Type B pancreatic cell (in vitro differentiated cells): ENCODE results near the gene SRD5A1. TPM values are rescaled to one million over a fixed set of nuclear protein-coding genes. Genes with fewer than 3 reads are reported as not detected.

Experiments
- DNase-seq: peaks from one replicate; pipeline ENCODE4 v3.0.0; 2021; ENCODE audit warnings: mixed read lengths; ENCODE audit not compliant: unreplicated experiment; ENCODE audit errors: extremely low spot score
- H3K27ac Mint-ChIP-seq: 2 replicates; pipeline ENCODE4 v1.8.0; 2021; ENCODE audit warnings: mild to moderate bottlenecking, mixed read lengths
- H3K27me3 Mint-ChIP-seq: 2 replicates; pipeline ENCODE4 v1.8.0; 2021; ENCODE audit warnings: mixed read lengths
- H3K36me3 Mint-ChIP-seq: 2 replicates; pipeline ENCODE4 v1.8.0; 2021; ENCODE audit warnings: mixed read lengths
- H3K4me1 Mint-ChIP-seq: one replicate; pipeline ENCODE4 v1.8.0; 2021; ENCODE audit warnings: mixed read lengths; ENCODE audit not compliant: unreplicated experiment
- H3K4me3 Mint-ChIP-seq: 2 replicates; pipeline ENCODE4 v1.8.0; 2021; ENCODE audit warnings: mild to moderate bottlenecking, mixed read lengths
- H3K9me3 Mint-ChIP-seq: 2 replicates; pipeline ENCODE4 v1.8.0; 2021; ENCODE audit warnings: mixed read lengths
- total RNA-seq: library from RNA; stranded (reverse); gene quantifications from 2 replicates; pipeline ENCODE4 v1.2.1, GENCODE V29; 2021; ENCODE audit warnings: low replicate concordance
- TF ChIP-seq, protein P1 (sequence below): fragments of 200-600 bp; sonication (generic); conservative IDR thresholded peaks from 2 replicates; pipeline ENCODE4 v1.5.0; 2021; ENCODE audit warnings: antibody characterized with exemption, mild to moderate bottlenecking

Gene SRD5A1
- total RNA-seq, 1 donor from 2014 or later = 23.1 TPM

GRCh38 chr5:6655432-6655831, 22.2 kb downstream of the SRD5A1 start:
- DNase-seq = no peak
- H3K27ac Mint-ChIP-seq = no peak overlapping the region
- TF ChIP-seq, protein P1, sequence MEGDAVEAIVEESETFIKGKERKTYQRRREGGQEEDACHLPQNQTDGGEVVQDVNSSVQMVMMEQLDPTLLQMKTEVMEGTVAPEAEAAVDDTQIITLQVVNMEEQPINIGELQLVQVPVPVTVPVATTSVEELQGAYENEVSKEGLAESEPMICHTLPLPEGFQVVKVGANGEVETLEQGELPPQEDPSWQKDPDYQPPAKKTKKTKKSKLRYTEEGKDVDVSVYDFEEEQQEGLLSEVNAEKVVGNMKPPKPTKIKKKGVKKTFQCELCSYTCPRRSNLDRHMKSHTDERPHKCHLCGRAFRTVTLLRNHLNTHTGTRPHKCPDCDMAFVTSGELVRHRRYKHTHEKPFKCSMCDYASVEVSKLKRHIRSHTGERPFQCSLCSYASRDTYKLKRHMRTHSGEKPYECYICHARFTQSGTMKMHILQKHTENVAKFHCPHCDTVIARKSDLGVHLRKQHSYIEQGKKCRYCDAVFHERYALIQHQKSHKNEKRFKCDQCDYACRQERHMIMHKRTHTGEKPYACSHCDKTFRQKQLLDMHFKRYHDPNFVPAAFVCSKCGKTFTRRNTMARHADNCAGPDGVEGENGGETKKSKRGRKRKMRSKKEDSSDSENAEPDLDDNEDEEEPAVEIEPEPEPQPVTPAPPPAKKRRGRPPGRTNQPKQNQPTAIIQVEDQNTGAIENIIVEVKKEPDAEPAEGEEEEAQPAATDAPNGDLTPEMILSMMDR = no peak
- peaks cover 39% of the 10 kb centered on the region for H3K36me3 Mint-ChIP-seq
- no peak overlapping the region for H3K4me3 Mint-ChIP-seq
- peaks cover 4% of the 10 kb centered on the region for H3K9me3 Mint-ChIP-seq
- H3K4me1 Mint-ChIP-seq = no peaks in the 10 kb centered on the region
- H3K27me3 Mint-ChIP-seq = no peaks in the 10 kb centered on the region

DNA sequence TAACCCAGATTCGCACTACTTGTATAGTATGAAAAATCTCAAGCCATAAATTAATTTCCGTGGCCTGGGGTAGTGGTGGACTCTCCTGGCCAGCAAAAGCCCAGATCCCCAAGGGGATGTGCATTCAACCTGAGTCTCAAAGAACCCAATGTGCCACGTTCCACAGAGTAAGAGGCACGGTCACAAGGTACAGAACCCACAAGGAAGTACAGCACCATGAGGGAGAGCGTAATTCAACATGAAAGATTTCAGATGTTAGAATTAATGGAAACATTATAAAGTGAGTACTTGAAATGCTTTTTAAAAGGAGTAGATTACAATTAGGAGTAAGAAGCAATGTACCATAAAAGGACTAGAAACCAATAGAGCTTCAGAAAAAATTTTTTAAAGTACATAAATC, 23.4 kb downstream of the SRD5A1 start:
- no peaks in the 10 kb centered on the region for H3K27me3 Mint-ChIP-seq
- no peak for DNase-seq
- no peak overlapping the region for H3K27ac Mint-ChIP-seq
- peaks cover 4% of the 10 kb centered on the region for H3K9me3 Mint-ChIP-seq
- TF ChIP-seq, protein P1 = no peak
- no peak overlapping the region for H3K4me3 Mint-ChIP-seq
- H3K4me1 Mint-ChIP-seq = no peaks in the 10 kb centered on the region
- H3K36me3 Mint-ChIP-seq = peaks cover 39% of the 10 kb centered on the region

DNA sequence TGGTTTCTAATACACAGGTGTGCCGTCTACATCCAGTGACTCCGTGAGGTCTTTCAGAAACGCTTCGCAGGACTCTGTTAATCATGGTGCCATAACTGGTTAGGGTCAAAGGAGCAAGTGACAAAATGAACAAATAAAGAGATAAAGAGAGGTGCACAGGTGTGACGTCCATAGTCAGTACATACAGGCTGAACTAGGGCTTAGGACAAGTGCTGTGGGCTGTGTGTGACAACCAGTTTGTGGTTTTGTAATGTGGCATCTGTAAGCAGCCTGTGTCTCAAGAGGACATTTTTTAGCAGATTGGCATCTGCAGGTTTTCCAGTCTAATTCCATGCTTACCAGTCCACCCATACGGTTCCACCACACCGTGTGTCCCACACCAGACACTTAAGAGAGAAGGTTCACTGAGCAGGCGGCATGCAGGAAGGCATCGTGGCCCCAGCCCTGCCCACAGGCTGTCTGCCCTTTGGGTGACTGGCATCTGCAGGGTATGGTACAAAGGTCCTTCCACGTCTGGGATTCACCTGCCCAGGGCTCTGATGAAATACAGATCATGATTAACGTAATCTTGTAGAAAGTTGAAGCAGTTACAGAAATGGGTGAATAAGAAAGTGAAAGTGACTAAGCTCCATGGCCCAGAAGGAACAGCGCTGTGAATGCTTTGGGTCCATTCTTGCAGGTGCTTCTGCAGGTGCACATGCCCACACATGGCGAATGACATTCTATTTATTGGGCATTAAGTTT, 26.9 kb downstream of the SRD5A1 start:
- Mint-ChIP-seq H3K4me1 (no peaks in the 10 kb centered on the region), H3K27me3 (no peaks in the 10 kb centered on the region), H3K4me3 (no peak overlapping the region), H3K36me3 (peaks cover 37% of the 10 kb centered on the region), H3K27ac (no peak overlapping the region), H3K9me3 (peaks cover 4% of the 10 kb centered on the region)
- TF ChIP-seq, protein P1 = no peak
- DNase-seq = no peak

- peaks cover 4% of the 10 kb centered on the region for H3K9me3 Mint-ChIP-seq
- TF ChIP-seq, protein P1 = no peak
- H3K4me1 Mint-ChIP-seq = no peaks in the 10 kb centered on the region
- no peak overlapping the region for H3K27ac Mint-ChIP-seq
- H3K27me3 Mint-ChIP-seq = no peaks in the 10 kb centered on the region
- H3K4me3 Mint-ChIP-seq = no peak overlapping the region
- peaks cover 31% of the 10 kb centered on the region for H3K36me3 Mint-ChIP-seq
- DNase-seq = no peak
These were observed 27.4 kb downstream of the SRD5A1 start for GRCh38 chr5:6660688-6661087.

DNA sequence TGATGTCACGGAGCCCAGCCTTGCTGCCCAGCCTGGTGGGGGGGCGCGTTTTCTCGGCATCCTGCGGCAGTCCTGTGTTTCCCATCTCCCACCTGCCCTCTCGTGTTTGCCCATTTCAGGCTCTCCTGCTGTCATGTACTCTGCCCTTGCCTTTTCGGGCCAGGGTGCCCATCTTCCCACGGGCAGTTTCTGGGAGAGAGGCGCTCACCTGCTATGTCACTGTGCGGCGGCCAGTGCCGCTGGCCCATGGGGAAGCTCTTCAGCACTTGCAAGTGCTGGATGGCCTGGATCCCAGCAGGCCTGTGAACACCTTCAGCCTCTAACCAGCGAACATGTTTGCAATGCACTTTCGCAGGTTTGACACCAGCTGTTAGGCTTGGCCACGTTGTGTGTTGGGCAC, 33.5 kb downstream of the SRD5A1 start:
- TF ChIP-seq, protein P1 = no peak
- H3K4me3 Mint-ChIP-seq = no peak overlapping the region
- no peaks in the 10 kb centered on the region for H3K4me1 Mint-ChIP-seq
- peaks cover 18% of the 10 kb centered on the region for H3K36me3 Mint-ChIP-seq
- H3K9me3 Mint-ChIP-seq = no peaks in the 10 kb centered on the region
- H3K27me3 Mint-ChIP-seq = no peaks in the 10 kb centered on the region
- H3K27ac Mint-ChIP-seq = no peak overlapping the region
- DNase-seq = no peak
